ENCODE measurements around the gene ELMO1.
A peak's percentile ranks its signal among the peaks of the same experiment; 100 is the strongest.

The ELMO1 gene

DNA sequence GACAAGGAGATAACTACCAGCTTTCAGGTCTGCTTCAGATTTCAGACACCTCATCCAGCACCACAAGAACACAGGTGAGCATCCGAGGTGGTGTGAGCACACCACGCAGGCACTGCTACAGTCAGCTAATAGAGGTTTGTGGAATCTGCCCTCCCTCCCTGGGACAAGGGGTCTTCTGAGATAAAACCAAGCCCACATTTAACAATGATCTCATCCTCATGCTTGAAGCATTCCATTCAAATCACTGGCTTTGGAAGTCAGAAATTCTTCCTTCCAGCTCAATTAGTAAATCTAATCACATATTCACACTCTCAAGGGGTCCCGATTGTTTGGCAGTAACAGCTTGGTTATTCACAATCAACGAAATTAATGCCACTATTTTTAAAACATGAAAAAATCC lies 331.4 kb downstream of the ELMO1 start:
- H3K4me3 ChIP-seq (ENCODE audit: control insufficient read depth in 1 of 7, extremely low read depth in 1 of 7, insufficient read depth in 4 of 7, low read depth in 2 of 7, low read length in 6 of 7) = no peak overlapping the region
- H3K36me3 ChIP-seq (ENCODE audit: control insufficient read depth in 4 of 4, insufficient read depth in 4 of 4, low read length in 3 of 4) = peaks cover 16 to 68% (median 41%) of the 10 kb centered on the region in 4 experiments
- no peak overlapping the region for H3K27ac ChIP-seq (ENCODE audit: insufficient read depth in 1 of 2, low read depth in 1 of 2, low read length in 2 of 2, poor library complexity in 1 of 2, severe bottlenecking in 2 of 2)
- ChIA-PET CTCF (no interaction called here), POLR2A (no interaction called here)
- 100% methylated on average over 2 of the region's 4 CpGs for WGBS (ENCODE audit: insufficient coverage)
- H3K9me3 ChIP-seq (ENCODE audit: control extremely low read depth in 1 of 5, control insufficient read depth in 4 of 5, insufficient read depth in 2 of 5, low read depth in 1 of 5, low read length in 4 of 5) = peaks cover 0 to 2% (median 0%) of the 10 kb centered on the region in 5 experiments
- H3K4me1 ChIP-seq (ENCODE audit: control extremely low read depth in 1 of 4, control insufficient read depth in 4 of 4, insufficient read depth in 4 of 4, low read length in 3 of 4) = no peaks in the 10 kb centered on the region
- no peaks in the 10 kb centered on the region for H3K27me3 ChIP-seq (replicated peaks in 2 of 5; ENCODE audit: control insufficient read depth in 4 of 5, insufficient read depth in 5 of 5, low read length in 4 of 5)
- DNase-seq = no peak

DNA sequence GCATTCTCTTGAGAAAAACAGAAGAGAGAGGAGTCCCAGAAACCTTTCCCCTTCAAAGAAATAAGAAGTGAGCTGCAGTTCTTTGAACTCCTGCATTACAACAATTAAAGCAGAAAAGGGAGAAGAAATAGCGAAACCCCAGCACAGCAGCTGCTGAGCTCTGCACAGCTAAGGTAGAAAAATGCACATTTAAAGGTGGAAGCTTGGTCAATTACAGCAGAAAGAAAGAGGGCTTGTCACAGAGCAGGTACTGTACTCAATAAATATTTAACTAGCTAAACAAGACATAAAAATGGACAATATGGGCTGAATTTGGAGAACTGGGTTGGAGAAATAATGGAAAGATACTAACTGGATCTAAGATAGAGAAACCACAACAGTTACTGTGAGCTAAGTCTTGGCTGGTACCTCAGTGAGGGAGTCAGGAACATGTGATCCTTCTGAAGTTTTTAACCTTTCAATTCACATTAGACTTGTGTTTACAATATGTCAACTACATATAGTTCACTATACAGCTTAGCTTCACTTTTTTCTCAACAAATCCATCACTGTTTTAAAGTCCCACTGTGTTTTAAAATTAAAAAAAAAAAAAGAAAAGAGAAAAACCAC lies 332.5 kb downstream of the ELMO1 start:
- CTCF ChIA-PET = interaction anchor here (1.2 to 1.6 kb wide), 2 partner anchors 66 to 136 kb away, joined by 3 to 4 read pairs; no protein-coding TSS in a partner anchor
- no CpG with 5 or more reads among the region's 1 CpG for WGBS (ENCODE audit: insufficient coverage)
- POLR2A ChIA-PET = no interaction called here

DNA sequence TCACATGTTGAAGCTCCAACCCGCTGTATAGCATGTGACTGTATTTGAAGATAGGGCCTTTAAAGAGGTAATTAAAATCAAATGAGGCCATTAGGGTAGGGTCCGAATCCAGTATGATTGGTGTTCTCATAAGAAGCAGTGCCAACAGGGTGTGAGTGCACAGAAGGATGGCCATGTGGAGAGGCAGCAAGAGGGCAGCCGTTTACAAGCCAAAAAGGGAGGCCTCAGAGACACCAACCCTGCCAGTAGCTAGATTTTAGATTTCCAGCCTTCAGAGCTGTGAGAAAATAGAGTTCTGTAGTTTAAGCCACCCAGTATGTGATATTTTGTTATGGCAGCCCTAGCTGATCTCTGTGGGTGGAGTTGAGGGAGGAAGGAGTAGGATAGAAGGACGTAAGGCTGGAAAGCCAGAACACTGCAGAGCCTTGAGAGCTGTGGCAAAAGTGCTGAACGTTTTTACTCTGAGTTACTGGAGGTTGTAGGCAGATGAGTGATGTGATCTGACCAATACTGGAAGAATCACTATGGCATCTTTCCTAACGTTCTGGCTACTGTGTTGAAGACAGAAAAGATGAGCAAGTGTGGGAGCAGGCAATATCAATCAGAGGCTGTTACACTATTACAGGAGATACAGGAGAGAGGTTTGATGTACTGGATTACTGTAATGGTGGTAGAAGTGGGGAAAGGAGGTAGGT lies 334.9 kb downstream of the ELMO1 start:
- Histone ChIP-seq H3K27me3 (replicated peaks in 2 of 5; ENCODE audit: control insufficient read depth in 4 of 5, insufficient read depth in 5 of 5, low read length in 4 of 5) (no peaks in the 10 kb centered on the region), H3K4me3 (ENCODE audit: control insufficient read depth in 1 of 7, extremely low read depth in 1 of 7, insufficient read depth in 4 of 7, low read depth in 2 of 7, low read length in 6 of 7) (no peak overlapping the region), H3K9me3 (ENCODE audit: control extremely low read depth in 1 of 5, control insufficient read depth in 4 of 5, insufficient read depth in 2 of 5, low read depth in 1 of 5, low read length in 4 of 5) (no peaks in the 10 kb centered on the region), H3K4me1 (ENCODE audit: control extremely low read depth in 1 of 4, control insufficient read depth in 4 of 4, insufficient read depth in 4 of 4, low read length in 3 of 4) (peaks cover 0 to 15% (median 6%) of the 10 kb centered on the region in 4 experiments), H3K27ac (ENCODE audit: insufficient read depth in 1 of 2, low read depth in 1 of 2, low read length in 2 of 2, poor library complexity in 1 of 2, severe bottlenecking in 2 of 2) (no peak overlapping the region), H3K36me3 (ENCODE audit: control insufficient read depth in 4 of 4, insufficient read depth in 4 of 4, low read length in 3 of 4) (peaks cover 28 to 70% (median 53%) of the 10 kb centered on the region in 4 experiments)
- 98% methylated on average over 4 of the region's 6 CpGs for WGBS (ENCODE audit: insufficient coverage)
- ChIA-PET POLR2A (no interaction called here), CTCF (no interaction called here)
- no peak for DNase-seq

More for the DNA sequence above, 332.5 kb downstream of the ELMO1 start:
- no peaks in the 10 kb centered on the region for H3K27me3 ChIP-seq (replicated peaks in 2 of 5; ENCODE audit: control insufficient read depth in 4 of 5, insufficient read depth in 5 of 5, low read length in 4 of 5)
- peaks cover 0 to 2% (median 0%) of the 10 kb centered on the region in 5 experiments for H3K9me3 ChIP-seq (ENCODE audit: control extremely low read depth in 1 of 5, control insufficient read depth in 4 of 5, insufficient read depth in 2 of 5, low read depth in 1 of 5, low read length in 4 of 5)
- H3K27ac ChIP-seq (ENCODE audit: insufficient read depth in 1 of 2, low read depth in 1 of 2, low read length in 2 of 2, poor library complexity in 1 of 2, severe bottlenecking in 2 of 2) = no peak overlapping the region
- DNase-seq = no peak
- H3K4me1 ChIP-seq (ENCODE audit: control extremely low read depth in 1 of 4, control insufficient read depth in 4 of 4, insufficient read depth in 4 of 4, low read length in 3 of 4) = peaks cover 0 to 4% (median under 1%) of the 10 kb centered on the region in 4 experiments
- H3K4me3 ChIP-seq (ENCODE audit: control insufficient read depth in 1 of 7, extremely low read depth in 1 of 7, insufficient read depth in 4 of 7, low read depth in 2 of 7, low read length in 6 of 7) = no peak overlapping the region
- H3K36me3 ChIP-seq (ENCODE audit: control insufficient read depth in 4 of 4, insufficient read depth in 4 of 4, low read length in 3 of 4) = peaks cover 26 to 75% (median 51%) of the 10 kb centered on the region in 4 experiments

GRCh38 chr7:37112876-37113275 lies 335.8 kb downstream of the ELMO1 start:
- WGBS (ENCODE audit: insufficient coverage) = 100% methylated on average over 3 of the region's 3 CpGs

GRCh38 chr7:37112218-37112617 lies 336.4 kb downstream of the ELMO1 start:
- Histone ChIP-seq H3K27me3 (replicated peaks in 2 of 5; ENCODE audit: control insufficient read depth in 4 of 5, insufficient read depth in 5 of 5, low read length in 4 of 5) (no peaks in the 10 kb centered on the region), H3K9me3 (ENCODE audit: control extremely low read depth in 1 of 5, control insufficient read depth in 4 of 5, insufficient read depth in 2 of 5, low read depth in 1 of 5, low read length in 4 of 5) (no peaks in the 10 kb centered on the region), H3K27ac (ENCODE audit: insufficient read depth in 1 of 2, low read depth in 1 of 2, low read length in 2 of 2, poor library complexity in 1 of 2, severe bottlenecking in 2 of 2) (no peak overlapping the region), H3K4me3 (ENCODE audit: control insufficient read depth in 1 of 7, extremely low read depth in 1 of 7, insufficient read depth in 4 of 7, low read depth in 2 of 7, low read length in 6 of 7) (no peak overlapping the region), H3K36me3 (ENCODE audit: control insufficient read depth in 4 of 4, insufficient read depth in 4 of 4, low read length in 3 of 4) (peaks cover 33 to 61% (median 45%) of the 10 kb centered on the region in 4 experiments), H3K4me1 (ENCODE audit: control extremely low read depth in 1 of 4, control insufficient read depth in 4 of 4, insufficient read depth in 4 of 4, low read length in 3 of 4) (peaks cover 0 to 15% (median 6%) of the 10 kb centered on the region in 4 experiments)
- POLR2A ChIA-PET = no interaction called here
- WGBS (ENCODE audit: insufficient coverage) = no CpG with 5 or more reads among the region's 2 CpGs
- CTCF ChIA-PET = no interaction called here
- no peak for DNase-seq

More at GRCh38 chr7:37112876-37113275, 335.8 kb downstream of the ELMO1 start:
- Histone ChIP-seq H3K9me3 (ENCODE audit: control extremely low read depth in 1 of 5, control insufficient read depth in 4 of 5, insufficient read depth in 2 of 5, low read depth in 1 of 5, low read length in 4 of 5) (no peaks in the 10 kb centered on the region), H3K36me3 (ENCODE audit: control insufficient read depth in 4 of 4, insufficient read depth in 4 of 4, low read length in 3 of 4) (peaks cover 31 to 62% (median 49%) of the 10 kb centered on the region in 4 experiments), H3K27me3 (replicated peaks in 2 of 5; ENCODE audit: control insufficient read depth in 4 of 5, insufficient read depth in 5 of 5, low read length in 4 of 5) (no peaks in the 10 kb centered on the region), H3K27ac (ENCODE audit: insufficient read depth in 1 of 2, low read depth in 1 of 2, low read length in 2 of 2, poor library complexity in 1 of 2, severe bottlenecking in 2 of 2) (no peak overlapping the region), H3K4me1 (ENCODE audit: control extremely low read depth in 1 of 4, control insufficient read depth in 4 of 4, insufficient read depth in 4 of 4, low read length in 3 of 4) (peaks cover 0 to 15% (median 6%) of the 10 kb centered on the region in 4 experiments), H3K4me3 (ENCODE audit: control insufficient read depth in 1 of 7, extremely low read depth in 1 of 7, insufficient read depth in 4 of 7, low read depth in 2 of 7, low read length in 6 of 7) (no peak overlapping the region)
- peak in 1 of 3 donors; percentile 9 for DNase-seq
- ChIA-PET CTCF (no interaction called here), POLR2A (no interaction called here)

DNA sequence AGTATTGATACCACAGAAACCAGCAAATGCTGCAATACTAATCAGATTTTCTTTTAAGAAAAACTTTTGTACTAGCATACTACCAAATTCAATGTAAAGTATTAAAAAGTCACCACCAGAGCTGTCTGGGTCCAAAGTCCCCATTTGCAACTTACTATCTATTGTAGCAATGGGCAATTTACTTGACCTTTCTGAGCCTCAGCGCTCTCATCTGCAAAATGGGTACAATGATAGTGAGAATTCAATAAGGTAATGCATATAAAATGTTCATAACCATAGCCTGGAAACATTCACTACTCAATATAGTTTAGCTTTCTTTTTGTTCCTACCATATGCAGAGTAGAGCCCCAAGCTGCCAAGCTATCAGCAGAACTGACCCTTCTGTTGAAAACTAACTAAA lies 337.2 kb downstream of the ELMO1 start:
- Histone ChIP-seq H3K4me3 (ENCODE audit: control insufficient read depth in 1 of 7, extremely low read depth in 1 of 7, insufficient read depth in 4 of 7, low read depth in 2 of 7, low read length in 6 of 7) (no peak overlapping the region), H3K27ac (ENCODE audit: insufficient read depth in 1 of 2, low read depth in 1 of 2, low read length in 2 of 2, poor library complexity in 1 of 2, severe bottlenecking in 2 of 2) (no peak overlapping the region), H3K27me3 (replicated peaks in 2 of 5; ENCODE audit: control insufficient read depth in 4 of 5, insufficient read depth in 5 of 5, low read length in 4 of 5) (no peaks in the 10 kb centered on the region), H3K4me1 (ENCODE audit: control extremely low read depth in 1 of 4, control insufficient read depth in 4 of 4, insufficient read depth in 4 of 4, low read length in 3 of 4) (peaks cover 0 to 15% (median 6%) of the 10 kb centered on the region in 4 experiments), H3K9me3 (ENCODE audit: control extremely low read depth in 1 of 5, control insufficient read depth in 4 of 5, insufficient read depth in 2 of 5, low read depth in 1 of 5, low read length in 4 of 5) (no peaks in the 10 kb centered on the region), H3K36me3 (ENCODE audit: control insufficient read depth in 4 of 4, insufficient read depth in 4 of 4, low read length in 3 of 4) (peaks cover 30 to 60% (median 45%) of the 10 kb centered on the region in 4 experiments)
- no peak for DNase-seq
- ChIA-PET CTCF (interaction anchor here (1.2 kb wide), 1 partner anchor 16 kb away, joined by 3 read pairs; no protein-coding TSS in a partner anchor), POLR2A (no interaction called here)
- no CpG with 5 or more reads among the region's 1 CpG for WGBS (ENCODE audit: insufficient coverage)
